Stimulated activated CD4-positive, alpha-beta T cell treated with anti-CD3 and anti-CD28 coated beads, TNF-alpha, amount 100 ng/mL, for 4 hours (primary cell): Measurements from ENCODE around the gene PLEK.
"Not testable (repeated sequence)": the region's sequence is repeated elsewhere in the genome, so short reads cannot be mapped to it uniquely, and the experiment has no call there.

Source experiments
- DNase-seq, 3 experiments: peaks; one replicate each; pipeline ENCODE4 v3.0.0-alpha.2; 2020; ENCODE audit warnings: low read depth in 3 of 3

The PLEK gene

GRCh38 chr2:68352651-68353391 is 12.3 kb upstream of the PLEK start:
- no peak for DNase-seq

GRCh38 chr2:68356599-68357239 is 8.4 kb upstream of the PLEK start:
- DNase-seq = no peak

GRCh38 chr2:68357605-68358337 is 7.3 kb upstream of the PLEK start:
- no peak for DNase-seq

- DNase-seq = no peak
Measured at GRCh38 chr2:68359889-68360288, 5.2 kb upstream of the PLEK start.

- DNase-seq = peak; percentile 65 to 70 (median 66)
Measured at GRCh38 chr2:68362069-68362468, 3.0 kb upstream of the PLEK start.

- no peak for DNase-seq
Measured at GRCh38 chr2:68362749-68363148, 2.3 kb upstream of the PLEK start.

- DNase-seq = no peak
Measured at GRCh38 chr2:68363721-68364120, 1.4 kb upstream of the PLEK start.

- DNase-seq = no peak
Measured at GRCh38 chr2:68366083-68366560, 1.0 kb downstream of the PLEK start.

- DNase-seq = no peak
Measured at GRCh38 chr2:68367953-68368653, 3.0 kb downstream of the PLEK start.

- DNase-seq = no peak
Measured at GRCh38 chr2:68368654-68369336, 3.7 kb downstream of the PLEK start.

- no peak for DNase-seq
Measured at GRCh38 chr2:68369337-68369734, 4.3 kb downstream of the PLEK start.

GRCh38 chr2:68371138-68371537 is 6.1 kb downstream of the PLEK start:
- no peak for DNase-seq

- DNase-seq = no peak
Measured at GRCh38 chr2:68371581-68371980, 6.5 kb downstream of the PLEK start.

GRCh38 chr2:68372485-68372884 is 7.4 kb downstream of the PLEK start:
- no peak for DNase-seq

GRCh38 chr2:68374184-68374583 is 9.1 kb downstream of the PLEK start:
- DNase-seq = no peak

GRCh38 chr2:68375582-68375981 is 10.5 kb downstream of the PLEK start:
- DNase-seq = no peak

- no peak for DNase-seq
Measured at GRCh38 chr2:68377137-68377780, 12.2 kb downstream of the PLEK start.

GRCh38 chr2:68378779-68379178 is 13.7 kb downstream of the PLEK start:
- DNase-seq = not testable (repeated sequence)

GRCh38 chr2:68379184-68379708 is 14.2 kb downstream of the PLEK start:
- no peak for DNase-seq

- DNase-seq = no peak
Measured at GRCh38 chr2:68383778-68384177, 18.7 kb downstream of the PLEK start.
